Upper lobe of left lung (tissue), 4 donors: ENCODE measurements around the gene ANKFN1.

ENCODE experiments used
- EP300 ChIP-seq, 4 donors: sonication (generic); formaldehyde crosslinking; IDR thresholded peaks; one replicate each; pipeline ENCODE4 v1.5.1; 2017; ENCODE audit warnings: antibody characterized with exemption in 4 of 4, control low read depth in 2 of 4
- POLR2A ChIP-seq, 4 donors: fragments of 450-650 bp; IDR thresholded peaks; one replicate each; pipeline ENCODE4 v1.5.1; 2016 to 2017; ENCODE audit warnings: antibody characterized with exemption in 4 of 4, mild to moderate bottlenecking in 2 of 4
- TF ChIP-seq, protein P1 (sequence below), 6 experiments: fragments of 450-650 bp in 4 of 6; fragments of 200-600 bp in 2 of 6; sonication (generic) in 2 of 6; IDR thresholded peaks; one replicate each; pipeline ENCODE4 v1.5.1; 2016 to 2019; ENCODE audit warnings: antibody characterized with exemption in 6 of 6

DNA sequence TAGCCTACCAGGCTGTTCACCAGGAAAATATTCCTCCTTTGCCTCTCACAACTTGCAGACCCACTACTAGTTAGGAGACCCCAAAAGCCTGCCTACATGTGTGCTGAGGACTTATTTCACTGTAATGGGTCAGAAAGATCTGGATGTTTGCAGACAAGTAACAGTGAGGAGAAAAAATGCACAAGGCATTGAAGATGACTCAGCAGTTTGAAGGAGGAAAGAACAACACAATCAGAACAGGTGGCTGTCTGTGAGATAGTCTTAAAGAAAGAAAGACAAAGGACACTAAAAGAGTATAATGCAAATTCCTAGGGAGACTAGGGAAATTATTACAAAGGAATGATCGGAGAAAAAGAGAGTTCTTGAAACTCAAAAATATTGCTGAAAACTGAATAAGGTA, 69.0 kb downstream of the ANKFN1 start:
- TF ChIP-seq, protein P1, sequence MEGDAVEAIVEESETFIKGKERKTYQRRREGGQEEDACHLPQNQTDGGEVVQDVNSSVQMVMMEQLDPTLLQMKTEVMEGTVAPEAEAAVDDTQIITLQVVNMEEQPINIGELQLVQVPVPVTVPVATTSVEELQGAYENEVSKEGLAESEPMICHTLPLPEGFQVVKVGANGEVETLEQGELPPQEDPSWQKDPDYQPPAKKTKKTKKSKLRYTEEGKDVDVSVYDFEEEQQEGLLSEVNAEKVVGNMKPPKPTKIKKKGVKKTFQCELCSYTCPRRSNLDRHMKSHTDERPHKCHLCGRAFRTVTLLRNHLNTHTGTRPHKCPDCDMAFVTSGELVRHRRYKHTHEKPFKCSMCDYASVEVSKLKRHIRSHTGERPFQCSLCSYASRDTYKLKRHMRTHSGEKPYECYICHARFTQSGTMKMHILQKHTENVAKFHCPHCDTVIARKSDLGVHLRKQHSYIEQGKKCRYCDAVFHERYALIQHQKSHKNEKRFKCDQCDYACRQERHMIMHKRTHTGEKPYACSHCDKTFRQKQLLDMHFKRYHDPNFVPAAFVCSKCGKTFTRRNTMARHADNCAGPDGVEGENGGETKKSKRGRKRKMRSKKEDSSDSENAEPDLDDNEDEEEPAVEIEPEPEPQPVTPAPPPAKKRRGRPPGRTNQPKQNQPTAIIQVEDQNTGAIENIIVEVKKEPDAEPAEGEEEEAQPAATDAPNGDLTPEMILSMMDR (IDR thresholded peaks at IDR 0.05) = no peak
- TF ChIP-seq POLR2A (IDR thresholded peaks at IDR 0.05) (no peak), EP300 (IDR thresholded peaks at IDR 0.05) (no peak)
